ENCODE data around the gene GRIP1.

GRIP1 gene

DNA sequence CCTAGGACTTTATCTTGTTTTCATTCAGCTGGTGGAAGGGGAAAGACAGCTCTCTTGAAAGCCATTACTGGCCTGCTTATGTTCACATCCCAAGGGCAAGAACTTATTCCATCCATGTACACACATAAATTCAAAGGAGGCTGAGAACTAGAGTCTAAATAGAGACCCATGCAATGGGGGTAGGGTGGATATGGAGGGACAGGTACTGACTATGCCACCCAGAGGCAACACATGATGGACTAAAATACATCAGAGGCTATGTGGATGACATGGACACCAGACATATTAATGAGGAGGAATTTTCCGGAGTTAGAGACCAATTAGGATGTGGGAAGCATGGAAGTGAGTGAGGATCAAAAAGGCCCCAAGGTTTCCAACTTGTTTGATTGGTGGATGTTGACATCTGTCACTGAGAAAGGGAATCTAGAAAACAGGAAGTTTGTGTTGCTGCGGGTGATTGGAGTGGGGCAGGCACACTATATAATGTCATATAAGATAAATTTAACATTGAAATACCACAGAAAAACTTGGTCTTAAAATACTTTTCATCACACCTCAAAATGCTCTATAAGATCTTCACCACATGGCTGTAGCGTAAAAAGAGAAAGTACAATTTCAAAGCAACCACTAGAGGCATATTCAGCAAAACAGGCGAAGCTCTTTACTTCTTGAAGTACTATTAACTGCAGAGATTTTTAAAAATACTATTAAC is 130.4 kb downstream of the GRIP1 start:
- TF ChIP-seq, protein P1, sequence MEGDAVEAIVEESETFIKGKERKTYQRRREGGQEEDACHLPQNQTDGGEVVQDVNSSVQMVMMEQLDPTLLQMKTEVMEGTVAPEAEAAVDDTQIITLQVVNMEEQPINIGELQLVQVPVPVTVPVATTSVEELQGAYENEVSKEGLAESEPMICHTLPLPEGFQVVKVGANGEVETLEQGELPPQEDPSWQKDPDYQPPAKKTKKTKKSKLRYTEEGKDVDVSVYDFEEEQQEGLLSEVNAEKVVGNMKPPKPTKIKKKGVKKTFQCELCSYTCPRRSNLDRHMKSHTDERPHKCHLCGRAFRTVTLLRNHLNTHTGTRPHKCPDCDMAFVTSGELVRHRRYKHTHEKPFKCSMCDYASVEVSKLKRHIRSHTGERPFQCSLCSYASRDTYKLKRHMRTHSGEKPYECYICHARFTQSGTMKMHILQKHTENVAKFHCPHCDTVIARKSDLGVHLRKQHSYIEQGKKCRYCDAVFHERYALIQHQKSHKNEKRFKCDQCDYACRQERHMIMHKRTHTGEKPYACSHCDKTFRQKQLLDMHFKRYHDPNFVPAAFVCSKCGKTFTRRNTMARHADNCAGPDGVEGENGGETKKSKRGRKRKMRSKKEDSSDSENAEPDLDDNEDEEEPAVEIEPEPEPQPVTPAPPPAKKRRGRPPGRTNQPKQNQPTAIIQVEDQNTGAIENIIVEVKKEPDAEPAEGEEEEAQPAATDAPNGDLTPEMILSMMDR (IDR thresholded peaks at IDR 0.05; ENCODE audit: insufficient read depth, low read depth, low read length, missing control alignments) = peak; percentile 35
- H3K4me3 ChIP-seq (ENCODE audit: low read depth, low read length) = no peak overlapping the region
- peak; percentile 27 for DNase-seq (ENCODE audit: low read depth)

DNA sequence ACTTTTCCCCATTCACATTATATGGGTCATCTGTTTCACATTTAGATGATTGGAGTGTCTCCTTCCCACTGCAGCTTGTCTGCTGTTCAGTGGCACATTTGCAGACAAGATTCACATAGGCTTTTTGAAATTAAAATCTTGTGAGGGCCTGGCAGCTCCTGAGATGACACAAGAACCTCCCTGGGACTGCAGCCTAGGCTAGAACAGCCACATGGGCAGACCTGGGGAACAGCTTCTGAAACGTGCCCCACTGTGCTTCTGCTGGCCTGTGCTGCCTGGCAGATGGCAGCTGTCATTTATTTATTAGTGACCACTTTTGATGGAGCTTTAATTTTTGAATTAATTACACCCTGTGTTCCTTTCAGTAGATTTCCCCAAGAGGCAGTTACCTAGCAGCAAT is 137.4 kb downstream of the GRIP1 start:
- H3K4me3 ChIP-seq (ENCODE audit: low read depth, low read length) = no peak overlapping the region
- TF ChIP-seq, protein P1 (IDR thresholded peaks at IDR 0.05; ENCODE audit: insufficient read depth, low read depth, low read length, missing control alignments) = no peak
- no peak for DNase-seq (ENCODE audit: low read depth)

DNA sequence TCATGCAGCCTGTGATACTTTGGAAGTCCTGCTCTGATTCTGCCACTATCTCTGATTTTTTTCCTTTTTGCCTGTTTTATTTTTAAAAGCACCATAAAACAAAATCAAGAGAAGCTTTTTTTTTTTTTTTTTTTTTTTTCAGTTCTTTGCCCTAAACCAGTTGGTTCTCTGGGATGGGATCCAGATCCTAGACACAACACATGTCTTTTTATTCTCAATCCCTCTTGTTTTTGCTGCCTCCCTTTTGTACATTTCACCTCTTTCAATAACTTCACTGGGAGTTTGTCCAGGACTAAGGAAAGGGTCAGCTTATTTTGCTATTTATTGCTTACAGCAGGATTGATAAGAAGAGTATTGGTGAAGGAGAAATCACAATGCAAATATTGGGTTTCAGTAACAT is 139.4 kb downstream of the GRIP1 start:
- DNase-seq (ENCODE audit: low read depth) = no peak
- no peak overlapping the region for H3K4me3 ChIP-seq (ENCODE audit: low read depth, low read length)
- TF ChIP-seq, protein P1 (IDR thresholded peaks at IDR 0.05; ENCODE audit: insufficient read depth, low read depth, low read length, missing control alignments) = no peak

DNA sequence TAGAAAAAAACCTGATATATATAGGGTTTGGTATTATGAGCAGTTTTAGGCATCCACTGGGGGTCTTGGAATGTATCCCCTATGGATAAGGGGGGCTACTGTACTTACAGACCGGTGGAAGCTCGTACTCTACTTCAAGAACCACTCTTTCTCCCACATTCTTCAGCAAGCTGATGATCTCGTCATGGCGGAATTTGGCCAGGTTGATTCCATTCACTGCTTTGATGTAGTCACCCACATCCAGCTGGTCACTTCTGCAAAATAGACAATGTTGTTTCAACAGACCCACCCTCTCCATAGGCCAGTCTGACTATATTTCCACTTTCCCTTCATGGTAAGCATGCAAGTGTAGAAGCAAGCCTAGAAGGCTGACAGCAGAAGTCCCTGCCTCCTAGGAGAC is 139.9 kb downstream of the GRIP1 start:
- DNase-seq (ENCODE audit: low read depth) = no peak
- TF ChIP-seq, protein P1 (IDR thresholded peaks at IDR 0.05; ENCODE audit: insufficient read depth, low read depth, low read length, missing control alignments) = no peak
- H3K4me3 ChIP-seq (ENCODE audit: low read depth, low read length) = no peak overlapping the region

DNA sequence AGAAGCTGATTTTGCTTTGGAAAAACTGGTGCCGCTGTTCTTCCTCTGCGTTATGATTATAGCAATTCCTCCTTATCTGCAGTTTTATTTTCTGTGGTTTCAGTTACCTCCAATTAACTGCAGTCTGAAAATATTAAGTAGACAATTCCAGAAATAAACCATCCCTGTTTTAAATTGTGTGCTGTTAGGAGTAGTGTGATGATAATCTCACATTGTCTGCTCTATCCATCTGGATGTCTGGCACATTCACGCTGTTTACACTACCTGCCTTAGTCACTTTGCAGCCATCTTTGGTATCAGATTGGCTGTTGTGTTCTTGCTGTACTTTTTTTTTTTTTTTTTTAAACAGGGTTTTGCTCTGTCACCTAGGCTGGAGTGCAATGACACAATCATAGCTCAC is 141.0 kb downstream of the GRIP1 start:
- H3K4me3 ChIP-seq (ENCODE audit: low read depth, low read length) = no peak overlapping the region
- DNase-seq (ENCODE audit: low read depth) = no peak
- TF ChIP-seq, protein P1 (IDR thresholded peaks at IDR 0.05; ENCODE audit: insufficient read depth, low read depth, low read length, missing control alignments) = no peak

DNA sequence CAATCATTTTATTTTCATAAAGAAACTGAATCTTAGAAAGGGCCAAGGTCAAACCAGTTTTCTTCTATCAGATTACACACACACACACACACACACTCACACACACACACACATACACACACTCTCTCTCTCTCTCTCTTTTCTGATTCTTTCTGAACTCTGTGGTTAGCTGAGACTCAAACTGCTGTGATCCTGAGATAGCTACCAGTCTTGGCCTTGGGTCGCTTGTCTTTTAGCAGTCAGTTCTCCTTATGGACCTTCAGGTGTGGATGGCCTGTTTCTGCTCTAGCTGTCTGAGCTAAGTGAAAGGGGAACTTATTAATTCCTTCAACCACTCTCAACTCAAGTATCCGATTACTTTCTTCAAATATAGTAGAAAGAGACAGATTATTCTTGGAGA is 145.1 kb downstream of the GRIP1 start:
- no peak overlapping the region for H3K4me3 ChIP-seq (ENCODE audit: low read depth, low read length)
- DNase-seq (ENCODE audit: low read depth) = peak; percentile 33
- TF ChIP-seq, protein P1 (IDR thresholded peaks at IDR 0.05; ENCODE audit: insufficient read depth, low read depth, low read length, missing control alignments) = no peak

DNA sequence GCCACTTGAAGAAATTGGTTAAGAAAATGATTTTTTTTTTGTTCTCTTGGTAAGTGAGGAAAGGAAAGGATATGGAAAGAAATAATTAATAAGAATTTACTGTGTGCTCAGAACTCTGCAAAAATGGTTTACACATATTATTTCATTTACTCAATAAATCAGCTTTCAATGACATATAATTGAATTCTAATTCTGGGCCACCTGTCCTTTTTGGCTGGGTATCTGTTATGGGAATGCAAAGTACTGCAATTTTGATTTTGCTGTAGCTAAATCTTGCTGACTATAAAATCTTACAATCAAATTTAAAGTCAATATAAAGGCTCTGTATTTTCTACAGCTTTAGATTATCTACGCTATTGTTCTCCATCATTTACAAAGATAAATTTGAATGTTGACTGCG is 147.1 kb downstream of the GRIP1 start:
- DNase-seq (ENCODE audit: low read depth) = no peak
- H3K4me3 ChIP-seq (ENCODE audit: low read depth, low read length) = no peak overlapping the region
- TF ChIP-seq, protein P1 (IDR thresholded peaks at IDR 0.05; ENCODE audit: insufficient read depth, low read depth, low read length, missing control alignments) = no peak
